Esophagus muscularis mucosa (tissue), 4 donors: ENCODE data around the gene IFIT3. TPM values are rescaled to one million over a fixed set of nuclear protein-coding genes. Genes with fewer than 3 reads are reported as not detected.

Experiments used
- DNase-seq: peaks from one replicate; pipeline ENCODE4 v3.0.0-alpha.2; 2017; ENCODE audit errors: extremely low spot score
- H3K27ac ChIP-seq, 4 donors: fragments of 200-600 bp; sonication (generic); replicated peaks in 1 of 4; 1 replicate in 3 of 4; 2 replicates in 1 of 4; pipeline ENCODE4 v1.5.1; 2016 to 2019; ENCODE audit warnings: mild to moderate bottlenecking in 1 of 4
- H3K27me3 ChIP-seq, 4 donors: fragments of 200-600 bp; sonication (generic); one replicate each; pipeline versions ENCODE4 v1.5.1 to v1.6.0; 2016 to 2019
- H3K36me3 ChIP-seq, 4 donors: fragments of 200-600 bp; sonication (generic); one replicate each; pipeline ENCODE4 v1.5.1; 2016 to 2019
- H3K4me1 ChIP-seq, 4 donors: fragments of 200-600 bp; sonication (generic); one replicate each; pipeline ENCODE4 v1.5.1; 2016 to 2019
- H3K4me3 ChIP-seq, 4 donors: fragments of 200-600 bp; sonication (generic); 1 replicate in 2 of 4; 2 replicates in 2 of 4; pipeline ENCODE4 v1.5.1; 2016 to 2019; ENCODE audit warnings: mild to moderate bottlenecking in 4 of 4, moderate library complexity in 1 of 4
- H3K9me3 ChIP-seq, 4 donors: fragments of 200-600 bp; sonication (generic); 1 replicate in 3 of 4; 2 replicates in 1 of 4; pipeline ENCODE4 v1.5.1; 2016 to 2019
- CTCF ChIP-seq, 3 experiments: fragments of 200-600 bp in 2 of 3; fragments of 450-650 bp in 1 of 3; sonication (generic) in 2 of 3; IDR thresholded peaks; one replicate each; pipeline ENCODE4 v1.5.1; 2017 to 2019; ENCODE audit warnings: antibody characterized with exemption in 3 of 3, mild to moderate bottlenecking in 2 of 3, moderate library complexity in 1 of 3
- EP300 ChIP-seq: sonication (generic); formaldehyde crosslinking; IDR thresholded peaks from one replicate; pipeline ENCODE4 v1.6.1; 2017; ENCODE audit warnings: antibody characterized with exemption
- POLR2A ChIP-seq: fragments of 450-650 bp; IDR thresholded peaks from one replicate; pipeline ENCODE4 v1.6.1; 2017; ENCODE audit warnings: antibody characterized with exemption, moderate library complexity, mild to moderate bottlenecking, low read depth
- POLR2AphosphoS5 ChIP-seq, 2 donors: sonication (generic); formaldehyde crosslinking; IDR thresholded peaks; one replicate each; pipeline ENCODE4 v1.6.1; 2017; ENCODE audit warnings: antibody characterized with exemption in 2 of 2
- WGBS: methylation state at CpG from one replicate; pipeline ENCODE4 v1.1.5; 2018; 5-methylcytosine and 5-hydroxymethylcytosine counted together
- intact Hi-C: fragments of 100-400 bp; cut with DNase I; formaldehyde crosslinking; loops from one replicate; pipeline ENCODE4 v1.15.1; 2023
- total RNA-seq, 4 donors: library from RNA; depleted of rRNA; stranded (reverse); fragments of >200 nt; gene quantifications; one replicate each; pipeline versions ENCODE4 v1.1.0 to v1.2.1, GENCODE V29; 2016

The IFIT3 gene
- total RNA-seq, 4 donors from 2014 or later = 7.8 to 9.8 (median 8.8) TPM

- intact Hi-C loops = no loop called here
Measured at GRCh38 chr10:89304026-89304425, 23.8 kb upstream of the IFIT3 start.

GRCh38 chr10:89304446-89304845, 23.4 kb upstream of the IFIT3 start:
- Histone ChIP-seq H3K4me1 (peaks cover 10 to 45% (median 32%) of the 10 kb centered on the region in 4 donors), H3K4me3 (no peak overlapping the region), H3K27me3 (no peaks in the 10 kb centered on the region), H3K36me3 (peaks cover 0 to 29% (median 9%) of the 10 kb centered on the region in 4 donors), H3K27ac (no peak overlapping the region), H3K9me3 (no peaks in the 10 kb centered on the region)
- DNase-seq = no peak
- intact Hi-C loops = no loop called here
- WGBS = 89% methylated on average over 2 of the region's 2 CpGs
- TF ChIP-seq POLR2A (no peak), EP300 (no peak), CTCF (IDR thresholded peaks at IDR 0.05) (no peak), POLR2AphosphoS5 (IDR thresholded peaks at IDR 0.05) (no peak)

More at GRCh38 chr10:89304026-89304425, 23.8 kb upstream of the IFIT3 start:
- Histone ChIP-seq H3K4me3 (peak overlapping the region in 1 of 4 donors; percentile 64), H3K27me3 (no peaks in the 10 kb centered on the region), H3K4me1 (peaks cover 10 to 45% (median 32%) of the 10 kb centered on the region in 4 donors), H3K9me3 (no peaks in the 10 kb centered on the region), H3K27ac (no peak overlapping the region), H3K36me3 (peaks cover 0 to 29% (median 9%) of the 10 kb centered on the region in 4 donors)
- 93% methylated on average over 4 of the region's 4 CpGs for WGBS
- no peak for DNase-seq
- TF ChIP-seq POLR2A = no peak
- no peak for TF ChIP-seq EP300
- TF ChIP-seq POLR2AphosphoS5 (IDR thresholded peaks at IDR 0.05) = no peak
- no peak for TF ChIP-seq CTCF (IDR thresholded peaks at IDR 0.05)

GRCh38 chr10:89304925-89305324, 22.9 kb upstream of the IFIT3 start:
- peaks cover 10 to 45% (median 32%) of the 10 kb centered on the region in 4 donors for H3K4me1 ChIP-seq
- H3K4me3 ChIP-seq = no peak overlapping the region
- intact Hi-C loops = no loop called here
- H3K27ac ChIP-seq = no peak overlapping the region
- DNase-seq = no peak
- H3K9me3 ChIP-seq = no peaks in the 10 kb centered on the region
- H3K27me3 ChIP-seq = no peaks in the 10 kb centered on the region
- TF ChIP-seq POLR2A (no peak), CTCF (IDR thresholded peaks at IDR 0.05) (no peak), POLR2AphosphoS5 (IDR thresholded peaks at IDR 0.05) (no peak), EP300 (no peak)
- H3K36me3 ChIP-seq = peaks cover 0 to 29% (median 9%) of the 10 kb centered on the region in 4 donors

- H3K9me3 ChIP-seq = no peaks in the 10 kb centered on the region
- TF ChIP-seq POLR2A = no peak
- TF ChIP-seq CTCF (IDR thresholded peaks at IDR 0.05) = no peak
- TF ChIP-seq POLR2AphosphoS5 (IDR thresholded peaks at IDR 0.05) = no peak
- no peak for TF ChIP-seq EP300
- 93% methylated on average over 9 of the region's 9 CpGs for WGBS
- no peak for DNase-seq
- no peak overlapping the region for H3K27ac ChIP-seq
- H3K36me3 ChIP-seq = peaks cover 0 to 29% (median 9%) of the 10 kb centered on the region in 4 donors
- H3K4me3 ChIP-seq = no peak overlapping the region
- intact Hi-C loops = no loop called here
- H3K27me3 ChIP-seq = no peaks in the 10 kb centered on the region
- H3K4me1 ChIP-seq = peaks cover 8 to 42% (median 29%) of the 10 kb centered on the region in 4 donors
Measured at GRCh38 chr10:89305766-89306433, 21.9 kb upstream of the IFIT3 start.
